ENCODE data around the gene C1orf232.

Gene C1orf232

GRCh38 chr1:26177182-26177684 is 8.5 kb upstream of the C1orf232 start, which contains the start of gene CNKSR1:
Gene CNKSR1 (plus strand): TSS chr1:26177491. CDS start chr1:26177548, 57 bp downstream.
- no peak for DNase-seq (ENCODE audit: low read depth)

- DNase-seq (ENCODE audit: low read depth): no peak
Measured at GRCh38 chr1:26175346-26175745, 6.6 kb upstream of the C1orf232 start.

GRCh38 chr1:26171084-26172072 is 2.6 kb upstream of the C1orf232 start, which contains the start of gene ZNF593OS:
Gene ZNF593OS (minus strand): TSS chr1:26171832. CDS start chr1:26171661, 171 bp downstream.
- no peak for DNase-seq (ENCODE audit: low read depth)

GRCh38 chr1:26170472-26170821 is 1.7 kb upstream of the C1orf232 start:
- no peak for DNase-seq (ENCODE audit: low read depth)

GRCh38 chr1:26169669-26170471 is 1.1 kb upstream of the C1orf232 start, which contains the start of gene ZNF593:
Gene ZNF593 (plus strand): TSS chr1:26169908. CDS start chr1:26169984, 76 bp downstream.
- peak; percentile 83 for DNase-seq (ENCODE audit: low read depth)

- no peak for DNase-seq (ENCODE audit: low read depth)
Measured at GRCh38 chr1:26169198-26169554, 413 bp upstream of the C1orf232 start.

GRCh38 chr1:26166719-26167281 is 2.0 kb downstream of the C1orf232 start:
- DNase-seq (ENCODE audit: low read depth): no peak

GRCh38 chr1:26164861-26165842 is 3.6 kb downstream of the C1orf232 start:
- DNase-seq (ENCODE audit: low read depth): no peak

- peak; percentile 33 for DNase-seq (ENCODE audit: low read depth)
Measured at GRCh38 chr1:26164036-26164860, 4.5 kb downstream of the C1orf232 start.

- DNase-seq (ENCODE audit: low read depth): no peak
Measured at GRCh38 chr1:26163684-26164035, 5.1 kb downstream of the C1orf232 start.

- no peak for DNase-seq (ENCODE audit: low read depth)
Measured at GRCh38 chr1:26162220-26162709, 6.5 kb downstream of the C1orf232 start.

GRCh38 chr1:26161415-26162219 is 7.1 kb downstream of the C1orf232 start:
- DNase-seq (ENCODE audit: low read depth): peak; percentile 18

GRCh38 chr1:26160527-26161414 is 8.0 kb downstream of the C1orf232 start:
- no peak for DNase-seq (ENCODE audit: low read depth)

- no peak for DNase-seq (ENCODE audit: low read depth)
Measured at GRCh38 chr1:26159743-26160039, 9.1 kb downstream of the C1orf232 start.

GRCh38 chr1:26158908-26159742 is 9.6 kb downstream of the C1orf232 start, which contains the start of gene FAM110D:
Gene FAM110D (plus strand): TSS chr1:26159079. CDS start chr1:26161292, 2,213 bp downstream.
- DNase-seq (ENCODE audit: low read depth): no peak

GRCh38 chr1:26158271-26158907 is 10.4 kb downstream of the C1orf232 start:
- DNase-seq (ENCODE audit: low read depth): no peak
